PC-9 (cell line): ENCODE measurements around the gene BCAS3.

Experiments
- EZH2 ChIP-seq: fragments of 200-600 bp; sonication (generic); IDR thresholded peaks from 2 replicates; pipeline ENCODE4 v1.8.0; 2017; ENCODE audit warnings: antibody characterized with exemption, low read depth
- TF ChIP-seq, protein P1 (sequence below): fragments of 200-600 bp; sonication (generic); conservative IDR thresholded peaks from 2 replicates; pipeline ENCODE4 v1.6.1; 2017; ENCODE audit warnings: mixed run types, antibody characterized with exemption, mild to moderate bottlenecking, moderate library complexity

DNA sequence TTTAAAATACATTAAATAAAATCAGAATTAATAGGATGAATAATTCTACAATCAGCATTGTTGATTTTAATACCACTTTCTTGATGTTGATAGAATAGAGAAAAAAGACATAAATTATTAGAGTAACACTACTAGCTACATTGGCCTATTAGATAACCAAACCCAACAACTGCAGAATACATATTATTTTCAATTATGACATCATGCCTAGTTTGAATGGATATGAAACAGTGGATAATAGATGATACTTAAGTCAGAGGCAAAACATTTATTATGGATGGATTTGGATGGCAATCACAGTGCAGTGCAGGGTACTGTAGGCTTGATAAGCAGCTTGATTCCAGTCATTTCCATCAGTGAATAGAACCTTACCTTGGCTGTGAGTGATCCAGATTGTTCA is 293.1 kb downstream of the BCAS3 start:
- TF ChIP-seq, protein P1, sequence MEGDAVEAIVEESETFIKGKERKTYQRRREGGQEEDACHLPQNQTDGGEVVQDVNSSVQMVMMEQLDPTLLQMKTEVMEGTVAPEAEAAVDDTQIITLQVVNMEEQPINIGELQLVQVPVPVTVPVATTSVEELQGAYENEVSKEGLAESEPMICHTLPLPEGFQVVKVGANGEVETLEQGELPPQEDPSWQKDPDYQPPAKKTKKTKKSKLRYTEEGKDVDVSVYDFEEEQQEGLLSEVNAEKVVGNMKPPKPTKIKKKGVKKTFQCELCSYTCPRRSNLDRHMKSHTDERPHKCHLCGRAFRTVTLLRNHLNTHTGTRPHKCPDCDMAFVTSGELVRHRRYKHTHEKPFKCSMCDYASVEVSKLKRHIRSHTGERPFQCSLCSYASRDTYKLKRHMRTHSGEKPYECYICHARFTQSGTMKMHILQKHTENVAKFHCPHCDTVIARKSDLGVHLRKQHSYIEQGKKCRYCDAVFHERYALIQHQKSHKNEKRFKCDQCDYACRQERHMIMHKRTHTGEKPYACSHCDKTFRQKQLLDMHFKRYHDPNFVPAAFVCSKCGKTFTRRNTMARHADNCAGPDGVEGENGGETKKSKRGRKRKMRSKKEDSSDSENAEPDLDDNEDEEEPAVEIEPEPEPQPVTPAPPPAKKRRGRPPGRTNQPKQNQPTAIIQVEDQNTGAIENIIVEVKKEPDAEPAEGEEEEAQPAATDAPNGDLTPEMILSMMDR: no peak
- no peak for TF ChIP-seq EZH2
